Activated CD4-positive, alpha-beta memory T cell treated with anti-CD3 and anti-CD28 coated beads, Interleukin-2, amount 10 ng/mL, durations not matched to agents 7 days and 5 days (primary cell): ENCODE results near the gene NOS1AP. TPM values are rescaled to one million over a fixed set of nuclear protein-coding genes. Genes with fewer than 3 reads are reported as not detected.
A peak's percentile ranks its signal among the peaks of the same experiment; 100 is the strongest.

Experiments
- CTCF ChIA-PET: fragments of 350-600 bp; sonication (Branson Sonifier 250); formaldehyde crosslinking; loops from one replicate; lab custom pipeline; 2021; ENCODE audit warnings: antibody characterized with exemption, inconsistent platforms; lab: Charles Lee
- POLR2A ChIA-PET: fragments of 350-600 bp; sonication (Branson Sonifier 250); formaldehyde crosslinking; loops from one replicate; lab custom pipeline; 2021; ENCODE audit warnings: antibody characterized with exemption; lab: Charles Lee
- DNase-seq: peaks from one replicate; pipeline ENCODE4 v3.0.0-alpha.2; 2020
- H3K27ac Mint-ChIP-seq: one replicate; pipeline ENCODE4 v1.8.0; 2021; ENCODE audit warnings: mild to moderate bottlenecking, mixed read lengths
- H3K27me3 Mint-ChIP-seq: one replicate; pipeline ENCODE4 v1.8.0; 2021; ENCODE audit warnings: mixed read lengths
- H3K36me3 Mint-ChIP-seq: one replicate; pipeline ENCODE4 v1.8.0; 2021; ENCODE audit warnings: low read depth, mixed read lengths
- H3K4me1 Mint-ChIP-seq: one replicate; pipeline ENCODE4 v1.8.0; 2021; ENCODE audit warnings: mixed read lengths
- H3K4me3 Mint-ChIP-seq: one replicate; pipeline ENCODE4 v1.8.0; 2021; ENCODE audit warnings: mild to moderate bottlenecking, mixed read lengths
- H3K9me3 Mint-ChIP-seq: one replicate; pipeline ENCODE4 v1.8.0; 2021; ENCODE audit warnings: mixed read lengths
- total RNA-seq, 2 experiments: library from RNA; stranded (reverse); gene quantifications; one replicate each; pipeline ENCODE4 v1.2.3, GENCODE V29; 2021

Gene NOS1AP
- total RNA-seq, 2 experiments from 2014 or later: 0.08 TPM; not detected in 1

GRCh38 chr1:162150112-162150511, 80.6 kb downstream of the NOS1AP start:
- POLR2A ChIA-PET: no interaction called here
- CTCF ChIA-PET: no interaction called here
- H3K36me3 Mint-ChIP-seq: no peaks in the 10 kb centered on the region

GRCh38 chr1:162151900-162152829, 82.7 kb downstream of the NOS1AP start:
- Mint-ChIP-seq H3K4me1 (peaks cover 3% of the 10 kb centered on the region), H3K4me3 (no peak overlapping the region), H3K27me3 (peaks cover 20% of the 10 kb centered on the region), H3K27ac (no peak overlapping the region), H3K36me3 (no peaks in the 10 kb centered on the region), H3K9me3 (no peaks in the 10 kb centered on the region)
- DNase-seq: peak; percentile 28
- POLR2A ChIA-PET: no interaction called here
- CTCF ChIA-PET: no interaction called here

More at GRCh38 chr1:162150112-162150511, 80.6 kb downstream of the NOS1AP start:
- H3K9me3 Mint-ChIP-seq: no peaks in the 10 kb centered on the region
- H3K4me3 Mint-ChIP-seq: no peak overlapping the region
- no peak overlapping the region for H3K27ac Mint-ChIP-seq
- peaks cover 20% of the 10 kb centered on the region for H3K27me3 Mint-ChIP-seq
- peaks cover 3% of the 10 kb centered on the region for H3K4me1 Mint-ChIP-seq
- no peak for DNase-seq

DNA sequence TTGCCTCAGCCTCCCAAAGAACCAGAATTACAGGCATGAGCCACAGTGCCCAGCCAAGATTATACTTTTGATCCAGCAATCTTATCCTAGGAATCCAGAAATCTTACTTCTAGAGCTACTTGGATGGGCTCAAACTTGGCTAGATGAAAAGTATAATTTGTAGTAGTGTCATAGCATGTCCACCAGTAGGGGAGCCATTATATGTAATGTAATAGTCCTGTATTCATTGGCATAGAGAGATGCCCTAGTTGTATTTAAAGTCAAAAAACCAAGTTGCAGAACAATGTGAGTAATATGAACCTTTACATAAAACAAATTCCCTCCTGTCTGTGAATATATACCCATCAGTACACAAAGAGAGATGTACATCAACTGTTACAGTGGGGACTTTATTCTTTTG, 83.9 kb downstream of the NOS1AP start:
- peaks cover 18% of the 10 kb centered on the region for H3K27me3 Mint-ChIP-seq
- peaks cover 3% of the 10 kb centered on the region for H3K4me1 Mint-ChIP-seq
- POLR2A ChIA-PET: no interaction called here
- no peaks in the 10 kb centered on the region for H3K9me3 Mint-ChIP-seq
- DNase-seq: no peak
- CTCF ChIA-PET: no interaction called here
- no peak overlapping the region for H3K27ac Mint-ChIP-seq
- no peaks in the 10 kb centered on the region for H3K36me3 Mint-ChIP-seq
- H3K4me3 Mint-ChIP-seq: no peak overlapping the region

DNA sequence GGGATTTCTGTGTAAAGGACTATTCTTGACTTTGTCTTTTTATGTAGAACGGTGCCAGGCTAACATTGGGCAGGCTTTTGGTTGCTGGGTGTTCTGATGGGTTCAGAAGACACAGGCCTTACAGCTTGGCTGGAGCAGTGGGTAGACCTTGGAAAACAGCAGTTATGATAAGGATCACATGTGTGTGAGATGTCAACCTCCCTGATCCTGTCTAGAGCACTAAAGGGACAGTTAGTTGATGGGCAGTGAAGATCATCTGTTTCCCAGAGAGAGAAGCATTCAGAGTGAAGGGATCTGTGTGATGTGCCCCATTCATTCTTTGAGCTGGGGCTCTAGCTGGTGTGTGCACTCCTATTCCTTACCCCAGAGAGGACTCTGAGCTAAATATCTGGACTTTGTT, 88.0 kb downstream of the NOS1AP start:
- ChIA-PET CTCF (no interaction called here), POLR2A (no interaction called here)
- no peaks in the 10 kb centered on the region for H3K4me1 Mint-ChIP-seq
- H3K27me3 Mint-ChIP-seq: peaks cover 7% of the 10 kb centered on the region
- no peak overlapping the region for H3K27ac Mint-ChIP-seq
- no peak overlapping the region for H3K4me3 Mint-ChIP-seq
- no peaks in the 10 kb centered on the region for H3K9me3 Mint-ChIP-seq
- no peaks in the 10 kb centered on the region for H3K36me3 Mint-ChIP-seq
- DNase-seq: no peak

DNA sequence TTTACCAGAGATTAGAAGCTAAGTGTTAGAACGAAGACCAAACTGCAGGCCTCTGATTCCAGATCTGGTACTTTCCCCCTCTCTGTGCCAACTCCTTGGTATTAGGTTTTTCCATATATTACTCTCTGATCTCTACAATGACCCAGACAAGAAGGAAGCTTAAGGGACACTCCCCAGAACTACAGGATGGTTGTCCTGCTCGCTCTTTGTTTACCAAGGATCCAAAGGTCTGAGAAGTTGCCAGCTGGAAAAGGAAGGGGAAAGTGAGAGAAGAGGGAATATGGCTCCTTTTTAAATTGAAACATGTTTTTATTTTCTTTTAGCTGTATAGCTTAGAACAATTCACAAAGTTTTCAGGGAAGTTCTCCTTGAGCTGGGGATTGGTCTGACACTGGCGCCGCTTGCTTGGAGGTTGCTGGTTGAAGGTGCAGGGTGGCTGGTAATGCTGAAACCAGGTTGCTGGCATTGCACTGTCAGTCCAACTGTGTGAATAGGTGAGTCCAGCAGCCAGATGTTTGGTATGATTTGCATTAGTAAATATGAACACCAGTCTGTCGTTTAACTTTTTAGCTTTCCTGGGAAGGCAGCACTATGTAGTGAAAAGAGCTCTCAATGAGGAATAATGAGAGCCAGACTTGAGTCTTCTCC, 89.3 kb downstream of the NOS1AP start:
- Mint-ChIP-seq H3K4me1 (no peaks in the 10 kb centered on the region), H3K27me3 (peaks cover 16% of the 10 kb centered on the region), H3K4me3 (no peak overlapping the region), H3K36me3 (no peaks in the 10 kb centered on the region), H3K27ac (no peak overlapping the region), H3K9me3 (no peaks in the 10 kb centered on the region)
- CTCF ChIA-PET: no interaction called here
- POLR2A ChIA-PET: no interaction called here
- no peak for DNase-seq

DNA sequence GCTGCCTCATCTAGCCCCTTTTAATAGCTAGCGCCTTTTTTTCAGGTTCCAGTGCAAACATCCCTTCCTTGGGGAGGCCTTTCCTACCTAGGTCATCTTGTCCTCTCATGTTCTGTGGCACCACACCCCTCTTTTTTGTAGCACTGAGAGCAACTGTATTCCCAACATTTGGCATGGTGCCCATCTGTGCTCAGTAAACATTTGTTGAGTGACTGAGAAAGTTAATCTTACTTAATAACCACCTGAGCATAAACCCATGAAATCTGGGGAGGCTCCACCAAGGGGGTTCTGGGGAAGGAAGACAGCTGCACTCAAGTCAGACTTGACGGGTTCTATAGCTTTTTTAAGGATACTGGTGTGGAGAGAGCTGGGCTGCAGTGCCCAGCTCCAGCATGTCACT, 90.0 kb downstream of the NOS1AP start:
- H3K4me3 Mint-ChIP-seq: no peak overlapping the region
- ChIA-PET POLR2A (no interaction called here), CTCF (no interaction called here)
- H3K4me1 Mint-ChIP-seq: no peaks in the 10 kb centered on the region
- no peak overlapping the region for H3K27ac Mint-ChIP-seq
- DNase-seq: no peak
- no peaks in the 10 kb centered on the region for H3K36me3 Mint-ChIP-seq
- peaks cover 19% of the 10 kb centered on the region for H3K27me3 Mint-ChIP-seq
- H3K9me3 Mint-ChIP-seq: no peaks in the 10 kb centered on the region

DNA sequence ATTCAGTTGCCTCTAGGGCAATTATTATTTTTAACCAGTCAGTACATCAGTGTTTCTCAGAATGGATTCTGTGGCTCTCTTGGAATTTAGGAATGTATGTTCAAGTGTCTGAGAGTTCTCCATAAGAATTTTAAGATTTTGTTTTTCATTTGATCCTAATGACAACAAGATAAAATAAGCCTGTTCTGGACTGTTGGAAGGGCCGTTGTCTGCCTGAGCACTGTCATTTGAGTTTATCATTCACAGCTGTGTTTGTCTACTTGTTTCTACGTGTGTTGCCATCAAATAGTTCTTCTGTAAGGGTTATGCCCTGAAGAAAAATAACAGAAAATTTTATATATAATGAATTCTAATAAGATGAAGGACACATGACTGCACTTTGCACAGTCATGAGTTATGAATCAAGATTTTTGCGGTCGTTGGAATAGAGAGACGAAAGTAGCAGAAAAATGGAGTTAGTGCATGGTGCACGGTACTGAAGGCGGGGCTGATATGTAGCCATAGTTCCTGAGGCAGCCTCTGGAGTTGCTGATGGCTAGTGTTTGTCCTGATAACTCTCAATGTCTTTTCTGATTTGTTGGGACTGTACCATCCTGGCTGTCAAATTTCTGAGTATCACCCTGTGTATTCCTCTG, 92.5 kb downstream of the NOS1AP start:
- POLR2A ChIA-PET: no interaction called here
- CTCF ChIA-PET: no interaction called here
- DNase-seq: no peak
- Mint-ChIP-seq H3K4me1 (no peaks in the 10 kb centered on the region), H3K4me3 (no peak overlapping the region), H3K36me3 (no peaks in the 10 kb centered on the region), H3K9me3 (no peaks in the 10 kb centered on the region), H3K27ac (no peak overlapping the region), H3K27me3 (peaks cover 24% of the 10 kb centered on the region)

GRCh38 chr1:162165528-162165927, 96.0 kb downstream of the NOS1AP start:
- ChIA-PET CTCF (no interaction called here), POLR2A (no interaction called here)
- DNase-seq: no peak
- no peaks in the 10 kb centered on the region for H3K36me3 Mint-ChIP-seq
- H3K4me3 Mint-ChIP-seq: no peak overlapping the region
- H3K27ac Mint-ChIP-seq: no peak overlapping the region
- no peaks in the 10 kb centered on the region for H3K4me1 Mint-ChIP-seq
- no peaks in the 10 kb centered on the region for H3K9me3 Mint-ChIP-seq
- peaks cover 24% of the 10 kb centered on the region for H3K27me3 Mint-ChIP-seq

GRCh38 chr1:162166917-162167615, 97.6 kb downstream of the NOS1AP start:
- Mint-ChIP-seq H3K27ac (no peak overlapping the region), H3K36me3 (no peaks in the 10 kb centered on the region), H3K27me3 (peaks cover 22% of the 10 kb centered on the region), H3K9me3 (no peaks in the 10 kb centered on the region), H3K4me3 (no peak overlapping the region), H3K4me1 (no peaks in the 10 kb centered on the region)
- CTCF ChIA-PET: no interaction called here
- POLR2A ChIA-PET: no interaction called here
- no peak for DNase-seq

DNA sequence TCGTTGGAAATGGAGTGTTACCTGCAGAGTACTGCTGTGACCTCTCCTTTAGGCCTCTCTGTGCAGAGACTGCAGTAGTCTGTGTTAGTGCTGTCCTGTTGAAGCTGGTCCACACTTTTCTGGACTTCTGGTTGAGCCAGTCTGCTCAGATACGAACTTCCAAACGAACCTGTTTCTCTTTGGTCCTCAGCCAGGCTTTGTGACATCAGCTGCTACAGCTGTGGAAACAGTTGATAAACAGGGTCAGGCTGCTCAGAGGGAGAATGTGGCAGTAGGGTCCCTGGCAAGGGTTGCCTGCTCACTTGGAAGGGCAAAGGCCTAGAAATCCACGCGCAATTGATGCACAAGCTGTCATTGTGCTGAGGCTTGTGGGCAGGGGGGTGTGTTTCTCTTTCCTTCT, 98.8 kb downstream of the NOS1AP start:
- Mint-ChIP-seq H3K27me3 (peaks cover 17% of the 10 kb centered on the region), H3K36me3 (no peaks in the 10 kb centered on the region), H3K9me3 (no peaks in the 10 kb centered on the region), H3K4me1 (no peaks in the 10 kb centered on the region), H3K27ac (no peak overlapping the region), H3K4me3 (no peak overlapping the region)
- CTCF ChIA-PET: no interaction called here
- no peak for DNase-seq
- POLR2A ChIA-PET: no interaction called here

- CTCF ChIA-PET: no interaction called here
- Mint-ChIP-seq H3K4me1 (no peaks in the 10 kb centered on the region), H3K27me3 (peaks cover 11% of the 10 kb centered on the region), H3K27ac (no peak overlapping the region), H3K36me3 (no peaks in the 10 kb centered on the region), H3K9me3 (no peaks in the 10 kb centered on the region), H3K4me3 (no peak overlapping the region)
- DNase-seq: no peak
- POLR2A ChIA-PET: no interaction called here
Measured at GRCh38 chr1:162169031-162169790, 99.7 kb downstream of the NOS1AP start.

DNA sequence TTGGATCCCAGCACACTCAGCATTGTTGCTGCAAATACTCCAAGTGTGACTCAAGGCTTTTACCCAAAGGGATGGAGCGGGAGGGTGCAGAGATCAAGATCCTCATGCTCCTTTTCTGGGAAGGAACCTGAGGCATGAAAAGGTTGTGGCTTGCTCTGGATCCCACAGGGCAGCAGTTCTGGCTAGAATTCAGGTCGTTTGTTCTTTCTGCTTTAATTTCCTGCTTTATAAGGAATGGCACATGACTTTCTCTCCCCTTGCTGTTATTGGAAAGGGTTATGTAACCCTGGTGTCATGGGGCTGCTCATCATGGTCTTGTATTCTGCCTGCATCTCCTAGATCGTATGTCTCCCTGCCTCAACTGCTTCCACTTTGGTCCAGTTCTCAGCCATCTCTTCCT, 101.6 kb downstream of the NOS1AP start:
- DNase-seq: no peak
- Mint-ChIP-seq H3K4me3 (no peak overlapping the region), H3K27ac (no peak overlapping the region), H3K27me3 (peaks cover 5% of the 10 kb centered on the region), H3K4me1 (no peaks in the 10 kb centered on the region), H3K9me3 (no peaks in the 10 kb centered on the region), H3K36me3 (no peaks in the 10 kb centered on the region)
- CTCF ChIA-PET: no interaction called here
- POLR2A ChIA-PET: no interaction called here
